Activated CD4-positive, CD25-positive, alpha-beta regulatory T cell (primary cell): Measurements from ENCODE around the gene SARDH.
"Not testable (repeated sequence)": the region's sequence is repeated elsewhere in the genome, so short reads cannot be mapped to it uniquely, and the experiment has no call there.

Source experiments
- DNase-seq, 4 experiments: peaks; one replicate each; lab custom pipeline; 2025; lab: John Stamatoyannopoulos, UW

Gene SARDH

DNA sequence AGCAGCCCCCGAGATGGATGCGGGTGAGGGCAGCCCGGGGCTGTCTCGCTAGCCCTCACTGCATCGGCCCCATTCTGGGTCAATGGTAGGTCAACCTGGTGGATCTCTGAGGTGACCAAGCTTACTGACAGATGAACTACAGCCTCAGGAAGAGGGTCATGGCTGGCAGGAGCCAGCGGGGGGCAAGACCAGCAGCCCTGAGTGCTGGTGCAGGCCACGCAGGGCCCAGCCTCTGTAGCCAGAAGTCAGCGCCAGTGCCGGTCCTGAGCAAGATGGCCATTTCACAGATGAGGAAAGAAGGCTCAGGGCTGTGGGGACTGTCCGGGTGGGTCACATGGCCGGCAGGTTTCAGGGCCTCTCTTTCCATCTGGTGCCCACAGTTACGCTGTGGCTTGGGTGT, 107.0 kb downstream of the SARDH start:
- no peak for DNase-seq

DNA sequence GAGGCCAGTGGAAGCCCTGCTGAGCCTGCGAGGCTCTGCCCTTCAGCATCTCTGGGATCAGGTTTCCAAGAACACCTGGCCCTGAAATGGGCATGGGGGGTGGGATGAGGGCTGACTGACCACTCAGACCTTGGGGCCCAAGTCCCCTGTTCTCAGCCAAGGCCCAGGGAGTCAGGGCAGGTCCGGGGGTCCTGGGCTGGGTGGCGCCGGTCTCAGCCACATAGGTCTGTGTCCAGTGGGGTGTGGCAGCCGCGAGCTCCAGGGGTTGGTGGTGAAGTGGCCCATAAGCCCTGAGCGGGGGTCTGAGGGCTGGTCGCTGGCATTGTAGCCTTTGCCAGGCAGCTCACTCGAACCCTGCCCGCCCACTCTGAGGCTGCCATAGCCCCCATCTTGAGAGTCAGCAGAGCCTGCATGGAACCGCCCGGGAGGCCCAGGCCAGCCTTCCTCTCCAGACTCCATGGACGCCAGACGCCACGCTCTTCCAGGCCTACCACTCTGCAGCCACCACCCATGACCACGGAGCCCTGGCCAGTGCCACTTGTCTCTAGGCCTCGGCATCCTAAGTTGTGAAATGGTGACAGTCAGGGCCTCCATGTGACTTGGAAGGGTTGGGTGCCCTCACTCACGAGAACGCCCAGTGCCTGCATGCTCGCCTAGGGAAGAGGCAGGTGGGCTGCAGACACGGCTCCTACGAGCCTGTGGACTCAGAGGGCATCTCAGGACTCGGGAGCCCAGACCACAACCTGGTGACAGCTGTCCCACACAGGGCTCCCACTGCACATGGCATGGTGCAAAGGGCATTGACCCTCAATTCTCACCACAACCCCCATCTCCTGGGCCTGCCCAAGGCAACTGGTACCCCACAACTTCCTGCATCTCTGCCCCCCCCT, 108.7 kb downstream of the SARDH start:
- DNase-seq = no peak

DNA sequence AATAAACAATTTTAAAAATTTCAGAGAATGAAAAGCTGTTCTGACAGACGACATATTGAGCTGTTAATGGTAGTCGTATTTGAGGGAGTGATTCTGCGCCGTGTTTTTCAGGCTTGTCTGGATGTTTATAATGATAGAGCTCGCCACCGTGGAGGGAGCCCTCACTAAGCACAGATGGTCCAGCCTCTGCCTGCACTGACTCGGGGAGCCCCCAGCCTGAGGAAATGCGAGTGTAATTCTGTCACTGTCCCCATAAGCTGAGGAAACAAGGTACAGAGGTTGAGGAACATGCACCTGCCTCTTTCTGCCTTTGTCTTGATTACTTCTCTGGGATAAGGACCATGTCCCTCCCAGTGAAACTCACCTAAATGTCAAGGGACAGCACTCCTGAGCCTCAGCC, 109.4 kb downstream of the SARDH start:
- DNase-seq = no peak

DNA sequence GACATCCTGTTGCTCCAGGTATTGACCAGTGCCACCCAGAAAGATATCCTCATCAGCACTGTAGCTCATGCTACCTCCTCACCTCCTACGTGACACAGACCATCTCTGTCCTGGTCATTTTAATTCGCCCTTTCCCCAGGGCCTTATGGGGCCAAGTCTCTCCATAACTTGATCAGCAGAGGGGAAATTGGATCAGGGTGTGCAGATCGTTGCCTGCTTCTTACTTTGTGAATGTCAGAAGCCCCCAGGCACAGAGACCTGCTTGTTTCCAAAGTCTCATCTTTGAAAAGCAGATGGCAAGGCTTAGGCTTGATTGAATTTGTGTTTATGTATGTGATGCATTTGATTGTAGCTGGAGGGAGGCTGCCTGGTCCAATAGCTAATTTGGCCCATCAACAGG, 110.8 kb downstream of the SARDH start:
- no peak for DNase-seq

- not testable (repeated sequence) for DNase-seq
These were observed 112.1 kb downstream of the SARDH start for GRCh38 chr9:133626008-133626407.

GRCh38 chr9:133622555-133622954, 115.6 kb downstream of the SARDH start:
- DNase-seq = no peak

- DNase-seq = no peak
These were observed 116.4 kb downstream of the SARDH start for GRCh38 chr9:133621725-133622267.

- no peak for DNase-seq
These were observed 118.4 kb downstream of the SARDH start for GRCh38 chr9:133619791-133620190.

DNA sequence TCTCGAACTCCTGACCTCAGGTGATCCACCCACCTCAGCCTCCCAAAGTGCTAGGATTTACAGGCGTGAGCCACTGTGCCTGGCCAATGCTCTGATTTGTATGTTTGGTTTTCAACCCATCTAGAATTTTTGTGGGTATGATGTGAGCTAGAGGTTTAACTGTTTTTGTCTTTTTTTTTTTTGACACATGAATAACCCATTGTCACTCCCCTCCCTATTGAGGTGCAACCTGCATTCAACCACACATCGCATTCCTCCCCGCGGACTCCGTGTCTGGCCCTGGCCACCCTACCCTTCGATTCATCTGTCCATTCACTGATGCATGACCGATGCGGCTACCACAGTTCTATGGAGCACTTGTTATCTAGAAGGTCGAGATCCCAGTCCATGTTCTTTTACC, 119.4 kb downstream of the SARDH start:
- no peak for DNase-seq

DNA sequence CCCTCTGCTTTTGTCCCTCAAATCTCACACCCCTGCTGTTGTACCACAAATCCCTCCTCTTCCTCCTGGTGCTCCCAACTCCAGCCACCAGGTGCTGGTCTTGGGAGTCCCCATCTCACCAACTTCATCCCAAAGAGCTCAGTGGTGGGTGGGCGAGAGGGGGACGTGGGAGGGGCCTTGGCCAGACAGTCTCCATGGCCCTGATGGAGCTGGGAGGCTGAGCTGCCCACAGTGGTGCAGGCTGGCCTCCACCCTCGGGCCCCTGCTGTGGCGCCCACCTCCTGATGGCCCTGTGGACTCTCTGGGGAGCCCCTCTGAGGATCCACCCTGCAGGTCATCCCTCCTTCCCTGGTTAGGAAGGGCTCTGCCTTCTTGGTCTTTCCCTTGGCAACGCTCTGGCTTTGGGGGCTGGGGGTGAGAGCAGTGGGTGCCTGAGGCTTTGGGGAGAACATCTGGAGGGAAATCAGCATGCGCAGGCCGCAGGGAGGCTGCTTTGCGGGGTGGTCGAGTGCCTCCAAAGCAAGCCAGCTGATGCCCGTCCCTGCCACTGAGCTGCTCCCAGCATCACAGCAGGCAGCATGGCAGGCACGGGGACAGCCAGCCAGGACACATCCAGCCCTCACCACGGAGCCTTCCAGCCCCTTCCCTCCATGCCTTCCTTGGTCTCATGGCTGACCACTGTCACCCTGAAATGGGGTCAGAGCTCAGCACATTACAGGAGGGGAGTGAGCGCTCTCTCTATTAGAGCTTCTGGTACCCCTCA, 121.3 kb downstream of the SARDH start:
- DNase-seq = no peak

- no peak for DNase-seq
These were observed 122.5 kb downstream of the SARDH start for GRCh38 chr9:133615606-133616188.

- DNase-seq = no peak
These were observed 123.0 kb downstream of the SARDH start for GRCh38 chr9:133615186-133615585.

DNA sequence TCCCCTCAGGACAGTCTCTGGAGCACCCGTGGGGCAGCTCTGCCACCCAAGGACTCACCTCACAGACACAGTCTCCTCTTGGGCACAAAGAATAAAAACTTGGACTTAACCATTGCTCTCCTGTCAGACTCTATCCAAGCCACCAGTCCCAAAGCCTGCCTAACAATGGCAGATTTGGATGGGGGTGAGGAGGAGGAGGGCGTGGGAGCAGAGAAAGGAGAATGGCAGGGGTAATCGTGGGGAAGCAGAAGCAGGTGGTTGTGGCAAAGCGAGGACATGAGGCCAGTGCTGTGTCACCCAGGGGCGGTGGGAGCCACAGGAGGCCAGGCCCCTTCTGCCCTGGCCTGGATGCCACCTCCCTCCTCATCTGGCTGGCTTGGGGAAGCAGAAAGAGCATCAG, 123.5 kb downstream of the SARDH start:
- no peak for DNase-seq

- DNase-seq = no peak
These were observed 124.1 kb downstream of the SARDH start for GRCh38 chr9:133614056-133614455.
